Measurements from ENCODE around the gene DIAPH3. TPM values are rescaled to one million over a fixed set of nuclear protein-coding genes. Genes with fewer than 3 reads are reported as not detected.

Gene DIAPH3
- total RNA-seq, 2 donors from 2014 or later, result 7.1 to 8.0 TPM

DNA sequence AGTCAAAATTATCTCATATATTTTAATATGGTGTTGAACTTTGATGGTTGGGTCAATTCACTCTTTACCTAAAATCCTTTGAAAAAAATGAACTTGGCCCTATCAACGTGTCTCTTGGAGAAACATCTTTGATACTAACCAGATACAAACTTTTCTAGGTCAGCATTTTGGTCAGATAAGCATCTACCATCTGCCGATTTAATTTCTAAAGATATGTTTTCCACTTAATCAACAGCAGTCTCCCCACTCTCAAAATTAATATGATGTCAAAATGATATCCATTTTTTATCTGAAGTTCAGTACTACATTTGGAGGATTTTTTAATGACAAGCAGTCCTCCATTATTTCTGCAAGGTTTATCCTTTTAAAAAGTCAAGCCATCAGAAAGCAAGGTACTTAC is 288.8 kb downstream of the DIAPH3 start:
- no peak overlapping the region for H3K4me3 ChIP-seq
- no peak for ATAC-seq (ENCODE audit: insufficient number of reproducible peaks, low FRiP score, low read depth)
- H3K9me3 ChIP-seq, result no peaks in the 10 kb centered on the region
- TF ChIP-seq, protein P1, sequence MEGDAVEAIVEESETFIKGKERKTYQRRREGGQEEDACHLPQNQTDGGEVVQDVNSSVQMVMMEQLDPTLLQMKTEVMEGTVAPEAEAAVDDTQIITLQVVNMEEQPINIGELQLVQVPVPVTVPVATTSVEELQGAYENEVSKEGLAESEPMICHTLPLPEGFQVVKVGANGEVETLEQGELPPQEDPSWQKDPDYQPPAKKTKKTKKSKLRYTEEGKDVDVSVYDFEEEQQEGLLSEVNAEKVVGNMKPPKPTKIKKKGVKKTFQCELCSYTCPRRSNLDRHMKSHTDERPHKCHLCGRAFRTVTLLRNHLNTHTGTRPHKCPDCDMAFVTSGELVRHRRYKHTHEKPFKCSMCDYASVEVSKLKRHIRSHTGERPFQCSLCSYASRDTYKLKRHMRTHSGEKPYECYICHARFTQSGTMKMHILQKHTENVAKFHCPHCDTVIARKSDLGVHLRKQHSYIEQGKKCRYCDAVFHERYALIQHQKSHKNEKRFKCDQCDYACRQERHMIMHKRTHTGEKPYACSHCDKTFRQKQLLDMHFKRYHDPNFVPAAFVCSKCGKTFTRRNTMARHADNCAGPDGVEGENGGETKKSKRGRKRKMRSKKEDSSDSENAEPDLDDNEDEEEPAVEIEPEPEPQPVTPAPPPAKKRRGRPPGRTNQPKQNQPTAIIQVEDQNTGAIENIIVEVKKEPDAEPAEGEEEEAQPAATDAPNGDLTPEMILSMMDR (IDR thresholded peaks at IDR 0.05), result no peak
- no peak for DNase-seq (ENCODE audit: low spot score)
- H3K4me1 ChIP-seq (ENCODE audit: control insufficient read depth in 1 of 2, low read depth in 2 of 2), result peaks cover 6 to 17% of the 10 kb centered on the region in 2 donors
- H3K27ac ChIP-seq, result no peak overlapping the region
- no peaks in the 10 kb centered on the region for H3K36me3 ChIP-seq
- H3K27me3 ChIP-seq (replicated peaks; ENCODE audit: insufficient read depth), result no peaks in the 10 kb centered on the region

DNA sequence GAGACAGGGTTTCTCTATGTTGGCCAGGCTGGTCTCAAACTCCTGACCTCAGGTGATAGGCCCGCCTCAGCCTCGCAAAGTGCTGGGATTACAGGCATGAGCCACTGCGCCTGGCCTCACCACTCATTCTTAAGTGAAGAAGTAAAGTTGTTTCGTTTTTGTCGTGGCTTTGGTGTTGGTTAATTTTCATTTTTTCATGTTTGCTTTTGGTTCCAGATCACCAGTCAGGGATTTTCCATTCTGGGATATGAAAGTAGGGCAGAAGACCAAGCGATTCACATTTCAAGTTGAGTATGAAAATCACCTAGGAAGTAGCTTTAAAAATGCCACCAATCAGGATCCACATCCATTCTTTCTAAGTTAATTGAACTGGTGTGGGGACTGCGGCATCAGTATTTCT is 289.9 kb downstream of the DIAPH3 start:
- Histone ChIP-seq H3K4me3 (peak overlapping the region; percentile 25), H3K9me3 (no peaks in the 10 kb centered on the region), H3K36me3 (no peaks in the 10 kb centered on the region), H3K27me3 (replicated peaks; ENCODE audit: insufficient read depth) (no peaks in the 10 kb centered on the region), H3K4me1 (ENCODE audit: control insufficient read depth in 1 of 2, low read depth in 2 of 2) (peaks cover 6 to 17% of the 10 kb centered on the region in 2 donors), H3K27ac (no peak overlapping the region)
- DNase-seq (ENCODE audit: low spot score) (no peak), ATAC-seq (ENCODE audit: insufficient number of reproducible peaks, low FRiP score, low read depth) (no peak)
- TF ChIP-seq, protein P1 (IDR thresholded peaks at IDR 0.05), result no peak

DNA sequence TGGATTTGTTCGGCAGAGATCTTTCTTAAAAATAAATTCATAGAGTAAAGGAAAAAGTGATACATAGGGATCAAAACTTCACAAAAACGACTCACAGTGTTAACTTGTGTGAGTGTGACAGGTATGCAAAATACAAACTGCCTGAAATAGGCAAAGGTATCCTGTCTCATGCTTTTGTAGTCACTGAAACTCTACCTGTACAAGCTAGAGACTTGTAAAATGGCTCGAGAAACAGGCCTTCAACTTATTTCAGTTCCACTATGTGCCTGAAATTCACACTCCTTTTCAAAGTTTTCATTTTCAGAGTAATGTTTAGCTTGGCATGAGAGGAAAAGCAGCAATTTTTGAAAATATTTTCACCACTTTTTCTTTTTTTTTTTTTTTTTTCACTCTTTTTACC is 290.4 kb downstream of the DIAPH3 start:
- DNase-seq (ENCODE audit: low spot score) (no peak), ATAC-seq (ENCODE audit: insufficient number of reproducible peaks, low FRiP score, low read depth) (no peak)
- TF ChIP-seq, protein P1 (IDR thresholded peaks at IDR 0.05), result no peak
- no peaks in the 10 kb centered on the region for H3K36me3 ChIP-seq
- H3K9me3 ChIP-seq, result no peaks in the 10 kb centered on the region
- H3K4me1 ChIP-seq (ENCODE audit: control insufficient read depth in 1 of 2, low read depth in 2 of 2), result peaks cover 6 to 17% of the 10 kb centered on the region in 2 donors
- H3K27me3 ChIP-seq (replicated peaks; ENCODE audit: insufficient read depth), result no peaks in the 10 kb centered on the region
- H3K27ac ChIP-seq, result no peak overlapping the region
- H3K4me3 ChIP-seq, result peak overlapping the region; percentile 25

DNA sequence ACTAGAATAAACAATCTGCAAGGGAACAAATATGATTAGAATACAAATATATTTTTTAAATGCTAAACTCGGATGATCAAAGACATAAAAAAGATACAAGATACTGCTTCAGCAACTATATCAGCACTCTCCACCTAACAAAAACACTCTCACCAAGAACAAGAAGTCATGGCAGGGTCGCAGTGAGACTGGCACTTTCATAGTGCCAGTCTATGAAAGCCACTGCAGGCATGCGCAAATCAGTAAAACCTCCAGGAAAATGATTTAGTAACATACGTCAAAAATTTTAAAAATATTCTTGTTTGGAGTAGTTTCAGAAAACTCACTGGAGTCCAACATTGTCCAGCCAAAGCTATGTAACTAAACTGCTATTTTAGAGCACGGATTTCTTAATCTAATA is 295.9 kb downstream of the DIAPH3 start:
- no peaks in the 10 kb centered on the region for H3K36me3 ChIP-seq
- no peak for ATAC-seq (ENCODE audit: insufficient number of reproducible peaks, low FRiP score, low read depth)
- no peak overlapping the region for H3K4me3 ChIP-seq
- no peaks in the 10 kb centered on the region for H3K9me3 ChIP-seq
- TF ChIP-seq, protein P1 (IDR thresholded peaks at IDR 0.05), result no peak
- peaks cover 7 to 8% of the 10 kb centered on the region in 2 donors for H3K4me1 ChIP-seq (ENCODE audit: control insufficient read depth in 1 of 2, low read depth in 2 of 2)
- no peak for DNase-seq (ENCODE audit: low spot score)
- H3K27ac ChIP-seq, result no peak overlapping the region
- H3K27me3 ChIP-seq (replicated peaks; ENCODE audit: insufficient read depth), result no peaks in the 10 kb centered on the region

DNA sequence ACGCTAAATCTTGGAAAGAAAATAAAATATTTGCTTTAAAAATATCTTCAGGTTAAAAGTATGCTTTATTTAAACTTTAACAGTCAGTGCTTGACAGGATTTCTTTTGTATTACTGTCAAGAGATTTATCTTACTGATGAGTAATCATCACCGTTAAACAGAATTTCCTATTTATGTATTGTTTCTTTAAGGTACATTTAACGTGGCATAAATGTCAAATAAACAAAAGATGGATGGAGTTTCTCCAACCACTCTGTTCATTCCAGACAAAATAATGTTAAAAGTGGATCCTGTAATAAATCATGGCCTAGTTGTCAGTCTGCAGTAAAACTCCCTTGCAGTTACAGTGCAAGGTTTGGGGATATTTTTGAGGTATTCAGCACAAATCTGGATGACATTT is 298.3 kb downstream of the DIAPH3 start:
- TF ChIP-seq, protein P1 (IDR thresholded peaks at IDR 0.05), result no peak
- Histone ChIP-seq H3K27me3 (replicated peaks; ENCODE audit: insufficient read depth) (no peaks in the 10 kb centered on the region), H3K36me3 (no peaks in the 10 kb centered on the region), H3K9me3 (no peaks in the 10 kb centered on the region), H3K4me3 (no peak overlapping the region), H3K4me1 (ENCODE audit: control insufficient read depth in 1 of 2, low read depth in 2 of 2) (peaks cover 3 to 11% of the 10 kb centered on the region in 2 donors), H3K27ac (no peak overlapping the region)
- ATAC-seq (ENCODE audit: insufficient number of reproducible peaks, low FRiP score, low read depth), result no peak
- no peak for DNase-seq (ENCODE audit: low spot score)

Measured in thoracic aorta (tissue), 2 donors.